AML-193 (cell line): Measurements from ENCODE around the gene CALU.

ENCODE experiments used
- DNase-seq, 2 experiments: peaks; one replicate each; lab custom pipeline; 2025; lab: John Stamatoyannopoulos, UW

The CALU gene

GRCh38 chr7:128788446-128789412 is 49.6 kb downstream of the CALU start:
- DNase-seq = no peak

- DNase-seq = no peak
Observed at GRCh38 chr7:128790315-128791041, 51.3 kb downstream of the CALU start.

- DNase-seq = peak; percentile 26 to 32
Observed at GRCh38 chr7:128791121-128791971, 52.2 kb downstream of the CALU start, which contains the start of gene CCDC136. Gene CCDC136, plus strand, starts transcription at chr7:128791968. Its CDS starts 444 bp downstream, at chr7:128792412.

GRCh38 chr7:128791972-128792327 is 52.8 kb downstream of the CALU start:
- no peak for DNase-seq

- DNase-seq = peak in 1 of 2 experiments; percentile 11
Observed at GRCh38 chr7:128792471-128793180, 53.5 kb downstream of the CALU start.

- no peak for DNase-seq
Observed at GRCh38 chr7:128793181-128793547, 54.0 kb downstream of the CALU start.

GRCh38 chr7:128794020-128794419 is 54.9 kb downstream of the CALU start:
- no peak for DNase-seq

- DNase-seq = no peak
Observed at GRCh38 chr7:128794436-128794835, 55.3 kb downstream of the CALU start.

- DNase-seq = no peak
Observed at GRCh38 chr7:128795129-128795528, 56.0 kb downstream of the CALU start.

- DNase-seq = no peak
Observed at GRCh38 chr7:128796327-128796726, 57.2 kb downstream of the CALU start.

GRCh38 chr7:128799451-128799850 is 60.3 kb downstream of the CALU start:
- peak; percentile 33 to 36 for DNase-seq

- DNase-seq = no peak
Observed at GRCh38 chr7:128800567-128800966, 61.4 kb downstream of the CALU start.

GRCh38 chr7:128801003-128801402 is 61.8 kb downstream of the CALU start:
- no peak for DNase-seq

- DNase-seq = no peak
Observed at GRCh38 chr7:128801667-128802418, 62.7 kb downstream of the CALU start.

- DNase-seq = no peak
Observed at GRCh38 chr7:128804484-128804883, 65.3 kb downstream of the CALU start.

- DNase-seq = no peak
Observed at GRCh38 chr7:128805225-128805624, 66.1 kb downstream of the CALU start.

GRCh38 chr7:128807191-128807590 is 68.0 kb downstream of the CALU start:
- DNase-seq = no peak

- DNase-seq = no peak
Observed at GRCh38 chr7:128809363-128809762, 70.2 kb downstream of the CALU start.

- no peak for DNase-seq
Observed at GRCh38 chr7:128810473-128810872, 71.3 kb downstream of the CALU start.

- DNase-seq = no peak
Observed at GRCh38 chr7:128810997-128811396, 71.8 kb downstream of the CALU start.
